Right cardiac atrium (tissue), 5 donors: ENCODE data around the gene MTCL1. TPM values are rescaled to one million over a fixed set of nuclear protein-coding genes. Genes with fewer than 3 reads are reported as not detected.

Experiments
- ATAC-seq, 2 donors: fragments of 200-7000 bp; cut with Tn5 transposase; one replicate each; pipeline versions ENCODE4 v1.8.0 to v1.9.1; 2020; ENCODE audit warnings: moderate library complexity in 2 of 2, mild to moderate bottlenecking in 1 of 2
- DNase-seq, 3 donors: peaks; one replicate each; pipeline ENCODE4 v3.0.0-alpha.2; 2020
- H3K27ac ChIP-seq: one replicate; pipeline ENCODE4 v1.5.1; 2013; ENCODE audit warnings: mild to moderate bottlenecking, low read length, control low read depth, moderate library complexity
- H3K27me3 ChIP-seq: one replicate; pipeline ENCODE4 v1.6.1; 2013; ENCODE audit not compliant: control insufficient read depth, insufficient read depth
- H3K4me1 ChIP-seq: one replicate; pipeline ENCODE4 v1.6.1; 2013; ENCODE audit warnings: low read length; ENCODE audit not compliant: control insufficient read depth, insufficient read depth
- H3K4me3 ChIP-seq: one replicate; pipeline ENCODE4 v1.5.1; 2013; ENCODE audit warnings: low read length, control low read depth
- H3K9me3 ChIP-seq: one replicate; pipeline ENCODE4 v1.6.1; 2013; ENCODE audit warnings: low read length; ENCODE audit not compliant: control insufficient read depth
- WGBS: extraction: QIAGEN DNeasy Blood & Tissue Kit; methylation state at CpG from one replicate; pipeline ENCODE4 v1.1.7; 2013; 5-methylcytosine and 5-hydroxymethylcytosine counted together
- intact Hi-C, 4 donors: fragments of 100-400 bp; cut with DNase I; formaldehyde crosslinking; loops; one replicate each; pipeline versions ENCODE4 v1.11.0 to v1.14.0; 2022 to 2023
- polyA plus RNA-seq: library from polyadenylated mRNA; stranded (reverse); fragments of 200-250 nt; gene quantifications from one replicate; pipeline ENCODE4 v1.2.3, GENCODE V29; 2013
- total RNA-seq, 4 donors: library from RNA; stranded (reverse); fragmentation: NEBNext Ultra II Directional; extraction: Animal tissue kit (Norgen Biotek cat#: 25700); gene quantifications; one replicate each; pipeline ENCODE4 v1.2.1, GENCODE V29; 2021
- donor health status: healthy with polysubstance abuse.
- donor health status: DM: no; HTN: yes; CAD: no.
- donor health status: DM: no; HTN: no; CAD: no.
- donor health status: DM: no; HTN: yes; CAD: no; lungs with severe emphysema.
- donor health status: DM: yes; HTN: yes; CAD: no.

Gene MTCL1
- total and polyA plus RNA-seq, 5 donors: 5.3 to 8.7 (median 6.4) TPM

DNA sequence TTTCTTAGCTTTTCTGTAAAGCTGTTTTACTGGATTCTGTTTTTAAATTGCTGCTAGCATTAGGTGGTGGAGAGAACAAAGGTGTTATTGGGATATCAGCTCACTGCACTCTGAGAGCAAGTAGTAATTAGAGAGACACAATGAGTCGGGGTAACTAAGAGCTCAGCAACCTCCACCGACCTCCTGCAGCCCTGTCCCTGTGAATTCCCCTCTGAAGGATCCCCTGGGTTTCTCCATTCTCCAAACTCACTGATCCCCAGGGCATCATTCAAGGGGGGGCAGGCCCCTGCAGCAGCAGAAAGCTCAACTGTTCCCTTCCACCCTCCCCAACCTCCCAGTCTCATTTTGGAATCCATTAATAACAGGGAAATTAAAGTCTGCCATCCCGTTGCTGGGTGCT is 73.0 kb downstream of the MTCL1 start:
- intact Hi-C loops: no loop called here
- ATAC-seq (no peak), DNase-seq (no peak)
- H3K4me3 ChIP-seq: no peak overlapping the region
- no peaks in the 10 kb centered on the region for H3K9me3 ChIP-seq
- H3K27ac ChIP-seq: no peak overlapping the region
- no peaks in the 10 kb centered on the region for H3K27me3 ChIP-seq
- H3K4me1 ChIP-seq: no peaks in the 10 kb centered on the region
- 68% methylated on average over 3 of the region's 3 CpGs for WGBS

DNA sequence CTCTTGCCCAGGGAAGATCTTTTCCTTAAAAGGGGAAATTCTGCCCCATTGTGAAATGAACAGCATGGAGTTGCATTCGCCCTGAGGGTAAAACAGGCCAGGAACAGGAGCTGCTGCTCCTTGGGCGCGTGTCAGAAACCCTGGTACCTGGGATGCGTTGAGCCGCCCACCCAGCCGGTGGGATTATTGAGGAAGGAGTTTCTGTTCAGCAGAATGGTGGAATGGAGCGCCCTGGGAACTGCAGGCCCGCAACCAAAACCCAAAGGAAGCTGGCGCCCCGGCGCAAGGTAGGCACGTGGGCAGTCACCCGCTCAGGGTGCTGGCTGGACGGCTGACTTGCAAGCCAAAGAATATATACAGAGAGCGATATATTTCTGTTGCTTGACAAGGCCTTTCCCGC is 73.5 kb downstream of the MTCL1 start:
- no peak overlapping the region for H3K27ac ChIP-seq

DNA sequence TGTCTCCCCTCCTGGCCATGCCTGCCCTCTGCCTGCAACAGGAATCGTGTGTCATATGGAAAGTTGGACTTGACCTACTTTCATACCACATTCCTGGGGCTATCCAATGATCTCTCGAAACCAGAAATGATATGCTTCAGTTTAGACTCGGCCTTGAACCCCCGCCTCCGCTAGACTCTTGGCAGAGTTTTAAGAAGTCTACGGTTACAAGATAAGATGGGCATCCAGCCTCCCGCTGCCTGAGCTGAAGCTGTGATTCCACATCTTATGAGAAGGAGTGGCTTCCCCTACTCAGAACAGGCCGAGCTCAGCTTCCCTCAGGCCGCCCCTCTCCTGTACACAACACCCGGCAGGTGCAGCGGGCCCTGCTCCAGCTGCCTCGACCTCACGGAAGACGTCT is 73.9 kb downstream of the MTCL1 start:
- no peak overlapping the region for H3K27ac ChIP-seq
- H3K4me1 ChIP-seq: no peaks in the 10 kb centered on the region
- no peak overlapping the region for H3K4me3 ChIP-seq
- ATAC-seq: no peak
- 81% methylated on average over 14 of the region's 14 CpGs for WGBS
- DNase-seq: no peak
- H3K27me3 ChIP-seq: no peaks in the 10 kb centered on the region
- intact Hi-C loops: no loop called here
- H3K9me3 ChIP-seq: no peaks in the 10 kb centered on the region

More for the DNA sequence above, 73.5 kb downstream of the MTCL1 start:
- Histone ChIP-seq H3K27me3 (no peaks in the 10 kb centered on the region), H3K9me3 (no peaks in the 10 kb centered on the region), H3K4me1 (no peaks in the 10 kb centered on the region), H3K4me3 (no peak overlapping the region)
- WGBS: 97% methylated on average over 16 of the region's 16 CpGs
- DNase-seq (no peak), ATAC-seq (no peak)
- intact Hi-C loops: no loop called here

DNA sequence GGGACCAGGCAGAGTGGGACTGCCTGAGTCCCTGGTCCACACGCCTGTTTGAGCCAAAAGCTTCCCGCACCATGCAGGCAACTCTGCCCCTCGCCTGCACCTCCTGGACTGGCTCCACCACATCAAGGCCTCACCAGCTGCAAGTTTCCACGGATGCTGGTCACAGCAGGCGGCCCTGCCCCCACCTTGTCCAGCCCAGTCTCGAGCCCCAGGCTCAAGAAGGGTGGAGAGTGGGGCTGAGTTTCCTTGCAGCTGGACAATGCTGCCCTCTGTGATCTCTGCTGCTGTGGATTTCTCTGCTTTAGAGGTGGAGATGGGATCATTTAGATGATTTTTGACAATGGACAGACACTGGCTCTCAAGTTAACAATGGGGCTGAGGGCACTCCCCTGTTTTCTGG is 74.9 kb downstream of the MTCL1 start:
- Histone ChIP-seq H3K27me3 (no peaks in the 10 kb centered on the region), H3K9me3 (no peaks in the 10 kb centered on the region), H3K4me3 (no peak overlapping the region), H3K4me1 (no peaks in the 10 kb centered on the region), H3K27ac (no peak overlapping the region)
- DNase-seq (no peak), ATAC-seq (no peak)
- intact Hi-C loops: no loop called here
- WGBS: 87% methylated on average over 6 of the region's 6 CpGs

DNA sequence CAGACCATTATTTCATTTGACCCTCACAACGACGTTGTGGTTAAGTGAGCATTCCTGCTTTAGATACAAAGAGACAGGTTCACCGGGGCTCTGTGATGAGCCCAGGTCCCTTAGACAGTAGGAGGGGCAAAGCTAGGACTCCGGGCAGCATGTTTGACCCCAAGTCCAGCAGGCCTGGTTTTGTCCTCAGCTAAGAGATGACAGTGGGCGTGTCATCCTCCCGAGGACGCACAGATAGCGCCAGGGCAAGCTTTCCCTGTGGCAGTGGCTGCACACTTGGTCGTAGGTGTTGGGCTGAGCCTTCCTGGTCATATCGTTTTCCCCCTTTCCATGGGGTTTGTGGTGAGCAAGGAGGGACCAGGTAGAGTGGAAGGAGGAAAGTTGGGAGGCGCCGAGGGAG is 76.3 kb downstream of the MTCL1 start:
- H3K27ac ChIP-seq: no peak overlapping the region
- DNase-seq (no peak), ATAC-seq (no peak)
- intact Hi-C loops: no loop called here
- no peaks in the 10 kb centered on the region for H3K27me3 ChIP-seq
- no peak overlapping the region for H3K4me3 ChIP-seq
- H3K4me1 ChIP-seq: no peaks in the 10 kb centered on the region
- H3K9me3 ChIP-seq: no peaks in the 10 kb centered on the region
- WGBS: 87% methylated on average over 12 of the region's 12 CpGs

DNA sequence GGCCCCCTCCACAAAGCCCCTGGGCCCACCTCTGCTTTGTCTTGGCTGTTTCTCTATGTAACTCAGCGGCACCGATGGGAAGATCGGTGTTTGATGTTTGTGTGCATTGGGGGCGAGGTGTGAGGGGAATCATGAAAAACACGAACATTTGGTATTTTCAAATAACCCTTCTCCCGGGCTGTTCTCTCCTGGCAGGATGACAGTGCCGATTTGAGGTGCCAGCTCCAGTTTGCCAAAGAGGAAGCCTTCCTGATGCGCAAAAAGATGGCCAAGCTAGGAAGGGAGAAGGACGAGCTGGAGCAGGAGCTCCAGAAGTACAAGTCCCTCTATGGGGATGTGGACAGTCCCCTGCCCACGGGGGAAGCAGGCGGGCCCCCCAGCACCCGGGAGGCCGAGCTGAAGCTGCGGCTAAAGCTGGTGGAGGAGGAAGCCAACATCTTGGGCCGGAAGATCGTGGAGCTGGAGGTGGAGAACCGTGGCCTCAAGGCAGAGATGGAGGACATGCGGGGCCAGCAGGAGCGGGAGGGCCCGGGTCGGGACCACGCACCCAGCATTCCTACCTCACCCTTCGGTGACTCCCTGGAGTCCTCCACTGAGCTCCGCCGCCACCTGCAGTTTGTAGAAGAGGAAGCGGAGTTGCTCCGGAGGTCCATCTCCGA is 78.1 kb downstream of the MTCL1 start:
- DNase-seq (no peak), ATAC-seq (no peak)
- WGBS: 97% methylated on average over 28 of the region's 28 CpGs
- Histone ChIP-seq H3K4me3 (no peak overlapping the region), H3K27me3 (no peaks in the 10 kb centered on the region), H3K4me1 (no peaks in the 10 kb centered on the region), H3K27ac (no peak overlapping the region), H3K9me3 (no peaks in the 10 kb centered on the region)
- intact Hi-C loops: no loop called here

- Histone ChIP-seq H3K4me1 (no peaks in the 10 kb centered on the region), H3K27me3 (no peaks in the 10 kb centered on the region), H3K4me3 (no peak overlapping the region), H3K27ac (no peak overlapping the region), H3K9me3 (no peaks in the 10 kb centered on the region)
- intact Hi-C loops: no loop called here
- DNase-seq: no peak
- 97% methylated on average over 35 of the region's 35 CpGs for WGBS
- ATAC-seq: no peak
Measured at GRCh38 chr18:8783994-8784530, 78.7 kb downstream of the MTCL1 start.

DNA sequence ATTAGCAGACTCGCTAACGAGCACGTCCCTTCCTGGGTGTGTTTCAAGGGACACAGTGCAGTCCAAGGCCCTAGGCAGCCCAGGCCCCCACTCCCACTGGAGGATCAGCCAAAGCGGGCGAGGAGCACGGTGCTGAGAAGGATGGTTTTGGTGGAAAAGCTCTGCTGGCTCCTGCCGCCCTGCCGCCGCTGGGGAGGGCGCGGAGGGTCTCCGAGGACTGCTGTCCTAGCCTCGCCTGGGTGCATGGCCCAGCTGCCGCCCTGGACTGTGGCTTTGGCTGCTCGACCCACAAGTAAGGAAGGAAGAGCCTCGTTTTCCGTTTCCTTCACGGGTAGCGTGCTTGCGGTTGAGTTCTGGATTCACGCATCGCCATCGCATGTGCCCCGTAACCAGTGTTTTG is 79.9 kb downstream of the MTCL1 start:
- DNase-seq (no peak), ATAC-seq (no peak)
- H3K4me3 ChIP-seq: no peak overlapping the region
- H3K4me1 ChIP-seq: no peaks in the 10 kb centered on the region
- WGBS: 96% methylated on average over 24 of the region's 24 CpGs
- no peaks in the 10 kb centered on the region for H3K27me3 ChIP-seq
- intact Hi-C loops: no loop called here
- no peaks in the 10 kb centered on the region for H3K9me3 ChIP-seq
- no peak overlapping the region for H3K27ac ChIP-seq

- no peak overlapping the region for H3K27ac ChIP-seq
- no peaks in the 10 kb centered on the region for H3K9me3 ChIP-seq
- no peak overlapping the region for H3K4me3 ChIP-seq
- no peak for ATAC-seq
- no peak for DNase-seq
- no peaks in the 10 kb centered on the region for H3K4me1 ChIP-seq
- intact Hi-C loops: no loop called here
- 93% methylated on average over 30 of the region's 30 CpGs for WGBS
- H3K27me3 ChIP-seq: no peaks in the 10 kb centered on the region
Measured at GRCh38 chr18:8785855-8786482, 80.6 kb downstream of the MTCL1 start.

DNA sequence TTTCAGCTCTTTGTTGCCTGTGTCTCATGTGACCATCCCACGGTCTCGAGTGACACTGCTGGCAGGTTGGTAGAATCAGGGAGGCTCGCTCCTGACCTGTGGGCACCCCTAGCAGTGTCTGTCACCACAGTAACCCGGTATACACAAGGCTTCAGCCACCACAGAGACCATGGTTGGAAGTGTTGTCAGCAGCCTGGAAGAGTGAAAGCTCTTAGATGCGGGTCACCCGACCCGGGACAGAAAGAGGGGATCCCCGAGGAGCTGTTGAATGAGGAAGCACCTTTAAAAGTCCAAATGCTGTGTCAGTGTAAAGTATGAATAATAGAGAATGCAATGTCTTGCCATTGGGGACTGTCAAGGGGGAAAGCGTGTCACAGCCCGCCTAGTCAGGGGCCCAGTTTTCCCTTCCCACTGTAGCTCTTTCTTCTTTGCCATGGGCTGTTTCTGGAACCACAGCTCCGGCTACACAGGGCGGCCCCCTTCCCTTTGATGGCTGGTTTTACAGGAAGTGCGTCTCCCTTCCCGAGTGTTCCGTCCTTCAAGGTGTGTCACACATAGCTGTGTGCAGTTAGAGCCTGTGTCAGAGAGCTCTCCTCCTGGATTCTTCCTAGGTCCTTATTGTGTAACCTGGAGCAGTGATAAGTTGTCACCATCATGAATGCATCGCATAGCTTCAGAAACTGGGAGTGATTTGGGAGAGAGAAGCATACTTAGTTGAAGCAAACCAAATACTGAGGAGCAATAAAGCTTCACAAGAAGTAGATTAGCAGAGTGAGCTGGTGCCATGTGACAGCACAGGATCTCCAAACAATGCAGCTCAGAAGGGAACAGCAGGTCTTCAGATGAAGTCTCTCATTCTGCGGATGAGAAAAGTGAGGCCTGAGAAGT is 81.4 kb downstream of the MTCL1 start:
- H3K4me3 ChIP-seq: no peak overlapping the region
- 83% methylated on average over 17 of the region's 17 CpGs for WGBS
- intact Hi-C loops: no loop called here
- DNase-seq (no peak), ATAC-seq (no peak)
- H3K27ac ChIP-seq: no peak overlapping the region
- no peaks in the 10 kb centered on the region for H3K4me1 ChIP-seq
- H3K27me3 ChIP-seq: no peaks in the 10 kb centered on the region
- no peaks in the 10 kb centered on the region for H3K9me3 ChIP-seq

GRCh38 chr18:8787371-8787670 is 82.0 kb downstream of the MTCL1 start:
- WGBS: 92% methylated on average over 6 of the region's 6 CpGs
- Histone ChIP-seq H3K4me3 (no peak overlapping the region), H3K27ac (no peak overlapping the region), H3K27me3 (no peaks in the 10 kb centered on the region), H3K9me3 (no peaks in the 10 kb centered on the region), H3K4me1 (no peaks in the 10 kb centered on the region)
- no peak for ATAC-seq
- intact Hi-C loops: no loop called here
- no peak for DNase-seq
